ENCODE data around the gene UBL4B. TPM values are rescaled to one million over a fixed set of nuclear protein-coding genes. Genes with fewer than 3 reads are reported as not detected.

Gene UBL4B
- total and polyA plus RNA-seq, 2 donors (not counting 1 experiment from before 2014, with no cell fraction given): not detected

- H3K9me3 Mint-ChIP-seq (ENCODE audit: insufficient read depth): no peaks in the 10 kb centered on the region
- DNase-seq (no peak), ATAC-seq (ENCODE audit: low read depth) (no peak)
- no peak overlapping the region for H2AFZ ChIP-seq (ENCODE audit: insufficient read depth, low read depth, low read length, poor library complexity, severe bottlenecking)
- H3K4me1 Mint-ChIP-seq: peaks cover 11% of the 10 kb centered on the region
- H3K9ac ChIP-seq (ENCODE audit: low read length): no peak overlapping the region
- intact Hi-C loops (cut with micrococcal nuclease): no loop called here
- no peaks in the 10 kb centered on the region for H4K20me1 ChIP-seq (ENCODE audit: control insufficient read depth, insufficient read depth, low read length, poor library complexity, severe bottlenecking)
- H3K36me3 ChIP-seq (replicated peaks in 1 of 2; ENCODE audit: control extremely low read depth in 1 of 2, control insufficient read depth in 1 of 2, extremely low read depth in 1 of 2, insufficient read depth in 2 of 2, low read length in 1 of 2): no peaks in the 10 kb centered on the region
- H3K4me3 Mint-ChIP-seq: no peak overlapping the region
- H3K4me1 ChIP-seq (ENCODE audit: control insufficient read depth in 2 of 2, insufficient read depth in 2 of 2, low read length in 2 of 2): peaks cover 12 to 21% of the 10 kb centered on the region in 2 donors
- H3K27me3 Mint-ChIP-seq: peaks cover 50% of the 10 kb centered on the region
- no peak overlapping the region for H3K4me3 ChIP-seq (ENCODE audit: control extremely low read depth in 1 of 5, extremely low read depth in 1 of 5, insufficient read depth in 1 of 5, low read depth in 2 of 5, low read length in 4 of 5)
- H3K9me3 ChIP-seq (ENCODE audit: control extremely low read depth in 1 of 3, control insufficient read depth in 2 of 3, insufficient read depth in 1 of 3, low read length in 2 of 3): peaks cover 0 to 9% (median 0%) of the 10 kb centered on the region in 3 donors
- H3K27ac ChIP-seq (ENCODE audit: low read length in 2 of 2): no peak overlapping the region
- no peak overlapping the region for H3K4me2 ChIP-seq (replicated peaks; ENCODE audit: low read depth, low read length, poor library complexity, severe bottlenecking)
- 86% methylated on average over 2 of the region's 4 CpGs for WGBS (ENCODE audit: insufficient coverage)
- no peaks in the 10 kb centered on the region for H3K79me2 ChIP-seq (ENCODE audit: control insufficient read depth, insufficient read depth, low read length)
- H3K27me3 ChIP-seq (replicated peaks in 1 of 4; ENCODE audit: control extremely low read depth in 1 of 4, control insufficient read depth in 3 of 4, insufficient read depth in 4 of 4, low read length in 3 of 4): peaks cover 0 to 57% (median 27%) of the 10 kb centered on the region in 4 experiments
- CTCF ChIA-PET: interaction anchor here (1.9 to 3.0 kb wide), 3 partner anchors 11 to 18 kb away, joined by 9 to 47 read pairs (median 21); no protein-coding TSS in a partner anchor
- TF ChIP-seq CTCF (IDR thresholded peaks at IDR 0.05) (no peak), EZH2 (IDR thresholded peaks at IDR 0.05; ENCODE audit: borderline replicate concordance, insufficient read depth, low read depth, low read length, poor library complexity, severe bottlenecking) (no peak)
- no peak overlapping the region for H3K27ac Mint-ChIP-seq
- POLR2A ChIA-PET: no interaction called here
These were observed 25.3 kb upstream of the UBL4B start for GRCh38 chr1:110086961-110087360.

- Histone ChIP-seq H2AFZ (ENCODE audit: insufficient read depth, low read depth, low read length, poor library complexity, severe bottlenecking) (no peak overlapping the region), H3K9me3 (ENCODE audit: control extremely low read depth in 1 of 3, control insufficient read depth in 2 of 3, insufficient read depth in 1 of 3, low read length in 2 of 3) (peaks cover 0 to 9% (median 0%) of the 10 kb centered on the region in 3 donors), H3K79me2 (ENCODE audit: control insufficient read depth, insufficient read depth, low read length) (no peaks in the 10 kb centered on the region), H3K27me3 (replicated peaks in 1 of 4; ENCODE audit: control extremely low read depth in 1 of 4, control insufficient read depth in 3 of 4, insufficient read depth in 4 of 4, low read length in 3 of 4) (peaks cover 0 to 47% (median 19%) of the 10 kb centered on the region in 4 experiments), H3K4me3 (ENCODE audit: control extremely low read depth in 1 of 5, extremely low read depth in 1 of 5, insufficient read depth in 1 of 5, low read depth in 2 of 5, low read length in 4 of 5) (no peak overlapping the region), H3K27ac (ENCODE audit: low read length in 2 of 2) (no peak overlapping the region), H3K4me1 (ENCODE audit: control insufficient read depth in 2 of 2, insufficient read depth in 2 of 2, low read length in 2 of 2) (peaks cover 10 to 18% of the 10 kb centered on the region in 2 donors), H3K9ac (ENCODE audit: low read length) (no peak overlapping the region), H3K36me3 (replicated peaks in 1 of 2; ENCODE audit: control extremely low read depth in 1 of 2, control insufficient read depth in 1 of 2, extremely low read depth in 1 of 2, insufficient read depth in 2 of 2, low read length in 1 of 2) (no peaks in the 10 kb centered on the region), H4K20me1 (ENCODE audit: control insufficient read depth, insufficient read depth, low read length, poor library complexity, severe bottlenecking) (no peaks in the 10 kb centered on the region), H3K4me2 (replicated peaks; ENCODE audit: low read depth, low read length, poor library complexity, severe bottlenecking) (no peak overlapping the region)
- CTCF ChIA-PET: interaction anchor here (0.5 to 3.0 kb wide), 22 partner anchors 10 to 410 kb away, joined by 3 to 47 read pairs (median 4); no protein-coding TSS in a partner anchor
- intact Hi-C loops (cut with micrococcal nuclease): loop anchor here (1.0 kb wide), 1 partner anchor 18 kb away; no protein-coding TSS in a partner anchor
- Mint-ChIP-seq H3K9me3 (ENCODE audit: insufficient read depth) (no peaks in the 10 kb centered on the region), H3K27ac (no peak overlapping the region), H3K4me3 (no peak overlapping the region), H3K27me3 (peaks cover 48% of the 10 kb centered on the region), H3K4me1 (peaks cover 11% of the 10 kb centered on the region)
- peak; percentile 59 for ATAC-seq (ENCODE audit: low read depth)
- 52% methylated on average over 14 of the region's 15 CpGs for WGBS (ENCODE audit: insufficient coverage)
- POLR2A ChIA-PET: no interaction called here
- DNase-seq: peak; percentile 72
- TF ChIP-seq EZH2 (IDR thresholded peaks at IDR 0.05; ENCODE audit: borderline replicate concordance, insufficient read depth, low read depth, low read length, poor library complexity, severe bottlenecking) (no peak), CTCF (IDR thresholded peaks at IDR 0.05) (peak; percentile 79)
These were observed 24.2 kb upstream of the UBL4B start for GRCh38 chr1:110087812-110088738.
